ENCODE data around the gene HNF1A. TPM values are rescaled to one million over a fixed set of nuclear protein-coding genes. Genes with fewer than 3 reads are reported as not detected.

HNF1A gene
- total and polyA plus RNA-seq, 2 of the 13 experiments (the other 11 are each of a cell fraction or from before 2014, with no cell fraction given) = 13.4 to 34.7 TPM

- no peak for DNase-seq (ENCODE audit: low spot score)
- Histone ChIP-seq H3K4me2 (ENCODE audit: low read depth, low read length) (no peak overlapping the region), H3K27me3 (ENCODE audit: control insufficient read depth in 1 of 2, insufficient read depth in 2 of 2, low read length in 2 of 2) (no peaks in the 10 kb centered on the region; a peak in 2 of 5 replicates), H3K79me2 (ENCODE audit: insufficient read depth, low read length) (no peaks in the 10 kb centered on the region), H3K27ac (ENCODE audit: extremely low read length, insufficient read depth, low read length) (no peak overlapping the region), H3K4me3 (replicated peaks in 1 of 3; ENCODE audit: insufficient read depth in 1 of 3, low read depth in 2 of 3, low read length in 3 of 3) (no peak overlapping the region), H4K20me1 (ENCODE audit: insufficient read depth, low read length) (no peaks in the 10 kb centered on the region), H2AFZ (ENCODE audit: low read length) (no peak overlapping the region), H3K4me1 (ENCODE audit: insufficient read depth, low read length) (peaks cover 31% of the 10 kb centered on the region), H3K36me3 (replicated peaks in 1 of 2; ENCODE audit: control insufficient read depth in 1 of 2, insufficient read depth in 2 of 2, low read length in 2 of 2) (no peaks in the 10 kb centered on the region), H3K9ac (ENCODE audit: insufficient read depth, low read depth, low read length) (no peak overlapping the region), H3K9me3 (ENCODE audit: low read length) (no peaks in the 10 kb centered on the region)
- TF ChIP-seq POLR2A (IDR thresholded peaks at IDR 0.05; ENCODE audit: insufficient read depth in 1 of 2, low read depth in 2 of 2, low read length in 2 of 2) = no peak
- 56% methylated on average over 6 of the region's 6 CpGs for WGBS (ENCODE audit: low lambda C conversion rate)
- ChIA-PET POLR2A (no interaction called here), CTCF (ENCODE audit: low intra/inter-chr PET ratio, low total read pairs) (no interaction called here)
- BruUV-seq (replicated peaks) = no TSS peak
- intact Hi-C loops (cut with micrococcal nuclease; ENCODE audit: unreplicated experiment) = no loop called here
- in situ Hi-C loops (cut with HindIII; ENCODE audit: extremely low pct_ligation_motif_present, low pct_unique_long_range_greater_than_20kb) = no loop called here
- no peak for FAIRE-seq
- ATAC-seq = no peak
These were observed 44.6 kb upstream of the HNF1A start for GRCh38 chr12:120933786-120934185.

GRCh38 chr12:120936197-120936596 is 42.1 kb upstream of the HNF1A start:
- FAIRE-seq (no peak), ATAC-seq (no peak), DNase-seq (ENCODE audit: low spot score) (no peak)
- Histone ChIP-seq H4K20me1 (ENCODE audit: insufficient read depth, low read length) (no peaks in the 10 kb centered on the region), H3K27ac (ENCODE audit: extremely low read length, insufficient read depth, low read length) (no peak overlapping the region), H3K79me2 (ENCODE audit: insufficient read depth, low read length) (no peaks in the 10 kb centered on the region), H3K9ac (ENCODE audit: insufficient read depth, low read depth, low read length) (no peak overlapping the region), H2AFZ (ENCODE audit: low read length) (no peak overlapping the region), H3K4me2 (ENCODE audit: low read depth, low read length) (no peak overlapping the region), H3K9me3 (ENCODE audit: low read length) (no peaks in the 10 kb centered on the region), H3K36me3 (replicated peaks in 1 of 2; ENCODE audit: control insufficient read depth in 1 of 2, insufficient read depth in 2 of 2, low read length in 2 of 2) (no peaks in the 10 kb centered on the region), H3K27me3 (ENCODE audit: control insufficient read depth in 1 of 2, insufficient read depth in 2 of 2, low read length in 2 of 2) (no peaks in the 10 kb centered on the region; a peak in 2 of 5 replicates), H3K4me1 (ENCODE audit: insufficient read depth, low read length) (peaks cover 50% of the 10 kb centered on the region), H3K4me3 (replicated peaks in 1 of 3; ENCODE audit: insufficient read depth in 1 of 3, low read depth in 2 of 3, low read length in 3 of 3) (no peak overlapping the region)
- in situ Hi-C loops (cut with HindIII; ENCODE audit: extremely low pct_ligation_motif_present, low pct_unique_long_range_greater_than_20kb) (no loop called here), intact Hi-C loops (cut with micrococcal nuclease; ENCODE audit: unreplicated experiment) (no loop called here)
- ChIA-PET POLR2A (no interaction called here), CTCF (ENCODE audit: low intra/inter-chr PET ratio, low total read pairs) (no interaction called here)
- no TSS peak for BruUV-seq (replicated peaks)
- 46% methylated on average over 2 of the region's 2 CpGs for WGBS (ENCODE audit: low lambda C conversion rate)
- no peak for TF ChIP-seq ZNF839 (CRISPR knock-in tag; IDR thresholded peaks at IDR 0.05; ENCODE audit: borderline replicate concordance)
- TF ChIP-seq NCOA2 (CRISPR knock-in tag; IDR thresholded peaks at IDR 0.05) = no peak
- TF ChIP-seq PLRG1 (conservative IDR thresholded peaks at IDR 0.05) = no peak
- TF ChIP-seq DR1 (CRISPR knock-in tag; IDR thresholded peaks at IDR 0.05) = no peak
- TF ChIP-seq LCORL (IDR thresholded peaks at IDR 0.05) = no peak
- no peak for TF ChIP-seq LCORL (CRISPR knock-in tag; IDR thresholded peaks at IDR 0.05)
- TF ChIP-seq ZNF414 (CRISPR knock-in tag; IDR thresholded peaks at IDR 0.05) = no peak
- TF ChIP-seq ZNF703 (CRISPR knock-in tag; IDR thresholded peaks at IDR 0.05; ENCODE audit: borderline replicate concordance) = no peak
- TF ChIP-seq CBFB (CRISPR knock-in tag; IDR thresholded peaks at IDR 0.05) = no peak
- no peak for TF ChIP-seq ZNF224 (CRISPR knock-in tag; IDR thresholded peaks at IDR 0.05)
- TF ChIP-seq RELA (CRISPR knock-in tag; IDR thresholded peaks at IDR 0.05) = no peak
- TF ChIP-seq MNT (IDR thresholded peaks at IDR 0.05) = no peak
- no peak for TF ChIP-seq BRD4 (CRISPR knock-in tag; IDR thresholded peaks at IDR 0.05)
- no peak for TF ChIP-seq MXD1 (CRISPR knock-in tag; IDR thresholded peaks at IDR 0.05)
- TF ChIP-seq, protein P1, sequence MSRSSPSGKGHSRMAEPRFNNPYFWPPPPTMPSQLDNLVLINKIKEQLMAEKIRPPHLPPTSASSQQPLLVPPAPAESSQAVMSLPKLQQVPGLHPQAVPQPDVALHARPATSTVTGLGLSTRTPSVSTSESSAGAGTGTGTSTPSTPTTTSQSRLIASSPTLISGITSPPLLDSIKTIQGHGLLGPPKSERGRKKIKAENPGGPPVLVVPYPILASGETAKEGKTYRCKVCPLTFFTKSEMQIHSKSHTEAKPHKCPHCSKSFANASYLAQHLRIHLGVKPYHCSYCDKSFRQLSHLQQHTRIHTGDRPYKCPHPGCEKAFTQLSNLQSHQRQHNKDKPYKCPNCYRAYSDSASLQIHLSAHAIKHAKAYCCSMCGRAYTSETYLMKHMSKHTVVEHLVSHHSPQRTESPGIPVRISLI (CRISPR knock-in tag; IDR thresholded peaks at IDR 0.05; ENCODE audit: borderline replicate concordance) = no peak
- no peak for TF ChIP-seq ZNF629 (CRISPR knock-in tag; conservative IDR thresholded peaks at IDR 0.05)

Data from HepG2 (cell line).